DMS79 (cell line): ENCODE measurements around the gene ELOVL1.
"Not testable (repeated sequence)": the region's sequence is repeated elsewhere in the genome, so short reads cannot be mapped to it uniquely, and the experiment has no call there.

ENCODE experiments used
- DNase-seq: peaks from one replicate; lab custom pipeline; 2025; lab: John Stamatoyannopoulos, UW

The ELOVL1 gene

GRCh38 chr1:43381612-43382011 is 13.8 kb upstream of the ELOVL1 start:
- no peak for DNase-seq

GRCh38 chr1:43379476-43379875 is 11.7 kb upstream of the ELOVL1 start:
- DNase-seq = no peak

GRCh38 chr1:43377831-43378230 is 10.0 kb upstream of the ELOVL1 start:
- no peak for DNase-seq

GRCh38 chr1:43376723-43377235 is 9.0 kb upstream of the ELOVL1 start:
- DNase-seq = peak; percentile 43

GRCh38 chr1:43373066-43373940 is 5.5 kb upstream of the ELOVL1 start:
- DNase-seq = no peak

- DNase-seq = no peak
Measured at GRCh38 chr1:43372172-43372571, 4.4 kb upstream of the ELOVL1 start.

- no peak for DNase-seq
Measured at GRCh38 chr1:43370564-43370963, 2.8 kb upstream of the ELOVL1 start.

- DNase-seq = not testable (repeated sequence)
Measured at GRCh38 chr1:43369779-43370178, 2.0 kb upstream of the ELOVL1 start.

GRCh38 chr1:43368646-43369020 is 822 bp upstream of the ELOVL1 start:
- DNase-seq = no peak

GRCh38 chr1:43367026-43367903 is 546 bp downstream of the ELOVL1 start:
- no peak for DNase-seq

- DNase-seq = no peak
Measured at GRCh38 chr1:43366601-43367025, 1.2 kb downstream of the ELOVL1 start.

GRCh38 chr1:43366179-43366578 is 1.6 kb downstream of the ELOVL1 start:
- DNase-seq = no peak

GRCh38 chr1:43365678-43366077 is 2.1 kb downstream of the ELOVL1 start:
- DNase-seq = no peak

- DNase-seq = no peak
Measured at GRCh38 chr1:43363935-43364525, 3.8 kb downstream of the ELOVL1 start.

- DNase-seq = no peak
Measured at GRCh38 chr1:43363283-43363934, 4.4 kb downstream of the ELOVL1 start.

GRCh38 chr1:43360616-43361015 is 7.2 kb downstream of the ELOVL1 start:
- DNase-seq = no peak

- DNase-seq = no peak
Measured at GRCh38 chr1:43359696-43360095, 8.1 kb downstream of the ELOVL1 start.

- peak; percentile 99 for DNase-seq
Measured at GRCh38 chr1:43358746-43359693, 8.8 kb downstream of the ELOVL1 start, which contains the start of gene CDC20. TSS of gene CDC20 (plus strand) at chr1:43358981. CDS start at chr1:43359216, 235 bp downstream.

GRCh38 chr1:43358121-43358745 is 9.6 kb downstream of the ELOVL1 start:
- peak; percentile 54 for DNase-seq

GRCh38 chr1:43357251-43357650 is 10.6 kb downstream of the ELOVL1 start:
- no peak for DNase-seq
